Hepatocyte (in vitro differentiated cells): ENCODE measurements around the gene R3HDM4. TPM values are rescaled to one million over a fixed set of nuclear protein-coding genes. Genes with fewer than 3 reads are reported as not detected.

Experiments
- DNase-seq: peaks from one replicate; pipeline ENCODE4 v3.0.0-alpha.2; 2016; ENCODE audit warnings: low spot score
- H2AFZ ChIP-seq: fragments of 200-600 bp; sonication (generic); 2 replicates; pipeline ENCODE4 v1.6.0; 2016; ENCODE audit warnings: antibody characterized with exemption, mild to moderate bottlenecking
- H3K27ac ChIP-seq: fragments of 200-600 bp; sonication (generic); 2 replicates; pipeline ENCODE4 v1.5.1; 2016; ENCODE audit warnings: mild to moderate bottlenecking
- H3K27me3 ChIP-seq: fragments of 200-600 bp; sonication (generic); 2 replicates; pipeline ENCODE4 v1.6.1; 2016
- H3K36me3 ChIP-seq: fragments of 200-600 bp; sonication (generic); replicated peaks from 2 replicates; pipeline ENCODE4 v1.5.1; 2016; ENCODE audit warnings: low read depth; ENCODE audit not compliant: insufficient read depth
- H3K4me1 ChIP-seq: fragments of 200-600 bp; sonication (generic); 2 replicates; pipeline ENCODE4 v1.5.1; 2016; ENCODE audit warnings: mild to moderate bottlenecking, moderate library complexity; ENCODE audit not compliant: insufficient read depth
- H3K4me2 ChIP-seq: fragments of 200-600 bp; sonication (generic); 2 replicates; pipeline ENCODE4 v1.6.0; 2016
- H3K4me3 ChIP-seq: fragments of 200-600 bp; sonication (generic); 2 replicates; pipeline ENCODE4 v1.5.1; 2016; ENCODE audit warnings: mild to moderate bottlenecking
- H3K79me2 ChIP-seq: fragments of 200-600 bp; sonication (generic); 2 replicates; pipeline ENCODE4 v1.6.0; 2017; ENCODE audit warnings: mild to moderate bottlenecking
- H3K9me2 ChIP-seq: fragments of 200-600 bp; sonication (generic); replicated peaks from 2 replicates; pipeline ENCODE4 v1.6.0; 2017; ENCODE audit warnings: mild to moderate bottlenecking; ENCODE audit not compliant: insufficient read depth
- H3K9me3 ChIP-seq: fragments of 200-600 bp; sonication (generic); 2 replicates; pipeline ENCODE4 v1.5.1; 2016; ENCODE audit warnings: low read depth, mild to moderate bottlenecking
- H4K20me1 ChIP-seq: fragments of 200-600 bp; sonication (generic); 2 replicates; pipeline ENCODE4 v1.6.0; 2016; ENCODE audit warnings: mild to moderate bottlenecking; ENCODE audit not compliant: insufficient read depth, poor library complexity, severe bottlenecking
- EZH2 ChIP-seq: fragments of 200-600 bp; sonication (generic); IDR thresholded peaks from 2 replicates; pipeline ENCODE4 v1.6.1; 2016; ENCODE audit warnings: antibody characterized with exemption, mild to moderate bottlenecking, borderline replicate concordance
- EZH2phosphoT487 ChIP-seq: fragments of 200-600 bp; sonication (generic); IDR thresholded peaks from one replicate; pipeline ENCODE4 v1.6.1; 2018; ENCODE audit warnings: antibody characterized with exemption, mild to moderate bottlenecking, low read depth, moderate library complexity; ENCODE audit not compliant: unreplicated experiment, severe bottlenecking
- WGBS: methylation state at CpG from one replicate; pipeline ENCODE4 v1.1.6; 2016; ENCODE audit warnings: low lambda C conversion rate; ENCODE audit errors: missing lambda C conversion rate; 5-methylcytosine and 5-hydroxymethylcytosine counted together
- polyA plus RNA-seq: library from polyadenylated mRNA; unstranded; fragments of >200 nt; fragmentation: Nextera tagmentation; extraction: Ambion mirVana; gene quantifications from 2 replicates; pipeline ENCODE4 v1.2.1, GENCODE V29; 2016
- total RNA-seq: library from RNA; depleted of rRNA; stranded (reverse); fragments of >200 nt; gene quantifications from 2 replicates; pipeline ENCODE4 v1.2.3, GENCODE V29; 2014
- TF ChIP-seq, protein P1 (sequence below): fragments of 200-600 bp; sonication (generic); IDR thresholded peaks from 2 replicates; pipeline ENCODE4 v1.5.1; 2016; ENCODE audit warnings: antibody characterized with exemption, mild to moderate bottlenecking; ENCODE audit not compliant: poor library complexity

R3HDM4 gene
- total and polyA plus RNA-seq, 2 experiments from 2014 or later = 44.1 to 86.6 TPM

GRCh38 chr19:871446-872265 lies 41.4 kb downstream of the R3HDM4 start:
- H4K20me1 ChIP-seq = no peaks in the 10 kb centered on the region
- H3K9me2 ChIP-seq = no peaks in the 10 kb centered on the region
- H3K27me3 ChIP-seq = no peaks in the 10 kb centered on the region
- no peaks in the 10 kb centered on the region for H3K79me2 ChIP-seq
- no peak overlapping the region for H3K4me3 ChIP-seq
- H3K36me3 ChIP-seq = no peaks in the 10 kb centered on the region
- H3K4me2 ChIP-seq = peak overlapping the region; percentile 19
- H3K4me1 ChIP-seq = no peaks in the 10 kb centered on the region
- TF ChIP-seq EZH2 (no peak), EZH2phosphoT487 (no peak)
- TF ChIP-seq, protein P1, sequence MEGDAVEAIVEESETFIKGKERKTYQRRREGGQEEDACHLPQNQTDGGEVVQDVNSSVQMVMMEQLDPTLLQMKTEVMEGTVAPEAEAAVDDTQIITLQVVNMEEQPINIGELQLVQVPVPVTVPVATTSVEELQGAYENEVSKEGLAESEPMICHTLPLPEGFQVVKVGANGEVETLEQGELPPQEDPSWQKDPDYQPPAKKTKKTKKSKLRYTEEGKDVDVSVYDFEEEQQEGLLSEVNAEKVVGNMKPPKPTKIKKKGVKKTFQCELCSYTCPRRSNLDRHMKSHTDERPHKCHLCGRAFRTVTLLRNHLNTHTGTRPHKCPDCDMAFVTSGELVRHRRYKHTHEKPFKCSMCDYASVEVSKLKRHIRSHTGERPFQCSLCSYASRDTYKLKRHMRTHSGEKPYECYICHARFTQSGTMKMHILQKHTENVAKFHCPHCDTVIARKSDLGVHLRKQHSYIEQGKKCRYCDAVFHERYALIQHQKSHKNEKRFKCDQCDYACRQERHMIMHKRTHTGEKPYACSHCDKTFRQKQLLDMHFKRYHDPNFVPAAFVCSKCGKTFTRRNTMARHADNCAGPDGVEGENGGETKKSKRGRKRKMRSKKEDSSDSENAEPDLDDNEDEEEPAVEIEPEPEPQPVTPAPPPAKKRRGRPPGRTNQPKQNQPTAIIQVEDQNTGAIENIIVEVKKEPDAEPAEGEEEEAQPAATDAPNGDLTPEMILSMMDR = no peak
- H3K9me3 ChIP-seq = no peaks in the 10 kb centered on the region
- no peak overlapping the region for H2AFZ ChIP-seq
- 74% methylated on average over 10 of the region's 33 CpGs for WGBS
- no peak for DNase-seq
- peak overlapping the region; percentile 30 for H3K27ac ChIP-seq

GRCh38 chr19:870963-871401 lies 42.0 kb downstream of the R3HDM4 start:
- H3K4me2 ChIP-seq = no peak overlapping the region
- H2AFZ ChIP-seq = no peak overlapping the region
- H3K79me2 ChIP-seq = no peaks in the 10 kb centered on the region
- H3K9me2 ChIP-seq = no peaks in the 10 kb centered on the region
- H3K4me3 ChIP-seq = no peak overlapping the region
- no peaks in the 10 kb centered on the region for H3K27me3 ChIP-seq
- no peak for DNase-seq
- no peak overlapping the region for H3K27ac ChIP-seq
- H4K20me1 ChIP-seq = no peaks in the 10 kb centered on the region
- no peaks in the 10 kb centered on the region for H3K4me1 ChIP-seq
- H3K36me3 ChIP-seq = no peaks in the 10 kb centered on the region
- WGBS = 90% methylated on average over 20 of the region's 28 CpGs
- TF ChIP-seq, protein P1 = no peak
- TF ChIP-seq EZH2 (no peak), EZH2phosphoT487 (no peak)
- no peaks in the 10 kb centered on the region for H3K9me3 ChIP-seq

- Histone ChIP-seq H3K27me3 (no peaks in the 10 kb centered on the region), H3K9me3 (no peaks in the 10 kb centered on the region), H3K79me2 (no peaks in the 10 kb centered on the region), H3K9me2 (no peaks in the 10 kb centered on the region), H2AFZ (no peak overlapping the region), H3K4me2 (no peak overlapping the region), H3K27ac (no peak overlapping the region), H3K4me1 (no peaks in the 10 kb centered on the region), H3K4me3 (no peak overlapping the region), H3K36me3 (no peaks in the 10 kb centered on the region), H4K20me1 (no peaks in the 10 kb centered on the region)
- TF ChIP-seq, protein P1 = no peak
- TF ChIP-seq EZH2phosphoT487 (no peak), EZH2 (no peak)
- WGBS = 96% methylated on average over 8 of the region's 8 CpGs
- DNase-seq = no peak
Observed at GRCh38 chr19:870314-870713, 42.7 kb downstream of the R3HDM4 start.
